Measurements from ENCODE around the gene TMEM9B.

- TF ChIP-seq TAF1 (IDR thresholded peaks at IDR 0.05; ENCODE audit: borderline replicate concordance, insufficient read depth, low read length) (no peak), POLR2AphosphoS5 (IDR thresholded peaks at IDR 0.05; ENCODE audit: low read depth, low read length) (no peak)
Observed at GRCh38 chr11:9004183-9004926, 40.1 kb upstream of the TMEM9B start.

Data from PFSK-1 (cell line).